Measurements from ENCODE around the gene UBXN7. TPM values are rescaled to one million over a fixed set of nuclear protein-coding genes. Genes with fewer than 3 reads are reported as not detected.
"Not testable (repeated sequence)": the region's sequence is repeated elsewhere in the genome, so short reads cannot be mapped to it uniquely, and the experiment has no call there.

UBXN7 gene
- polyA plus RNA-seq, 1 donor from 2014 or later: 19.6 TPM

DNA sequence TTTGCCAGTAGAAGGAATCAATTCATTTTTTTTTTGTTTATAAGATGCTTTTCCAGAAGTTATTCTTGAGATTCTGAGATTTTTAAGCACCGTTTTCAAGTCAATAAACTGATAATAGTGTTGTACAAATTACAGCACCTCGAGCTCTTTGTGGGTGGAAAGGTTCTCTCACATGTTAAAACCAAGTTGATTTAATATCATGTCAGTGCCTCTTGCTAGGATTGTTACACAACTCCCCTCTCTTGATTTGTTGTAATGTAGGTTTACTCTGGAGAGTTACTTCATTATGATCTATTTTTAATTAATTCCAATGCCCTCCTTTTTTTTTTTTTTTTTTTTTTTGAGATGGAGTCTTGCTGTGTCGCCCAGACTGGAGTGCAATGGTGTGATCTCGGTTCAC is 25.8 kb upstream of the UBXN7 start:
- H4K20me1 ChIP-seq (ENCODE audit: insufficient read depth): no peaks in the 10 kb centered on the region
- no peaks in the 10 kb centered on the region for H3F3A ChIP-seq (ENCODE audit: insufficient read depth, low read length, poor library complexity, severe bottlenecking)
- no peak overlapping the region for H3K4me2 ChIP-seq (ENCODE audit: low read length)
- H2AFZ ChIP-seq (ENCODE audit: low read depth, low read length): no peak overlapping the region
- no peak overlapping the region for H3K9ac ChIP-seq (ENCODE audit: low read length)
- H3K27me3 ChIP-seq (ENCODE audit: insufficient read depth, low read depth, low read length): no peaks in the 10 kb centered on the region
- no peaks in the 10 kb centered on the region for H3K9me3 ChIP-seq (ENCODE audit: low read length)
- no peak overlapping the region for H3K27ac ChIP-seq (ENCODE audit: low read length)
- H3K79me2 ChIP-seq (replicated peaks; ENCODE audit: insufficient read depth, low read length): no peaks in the 10 kb centered on the region
- no peak overlapping the region for H3K4me3 ChIP-seq (ENCODE audit: low read length)
- no peak for TF ChIP-seq EP300 (conservative IDR thresholded peaks at IDR 0.05; ENCODE audit: poor library complexity, severe bottlenecking)
- no peaks in the 10 kb centered on the region for H3K36me3 ChIP-seq (ENCODE audit: insufficient read depth, low read length)
- no peaks in the 10 kb centered on the region for H3K9me2 ChIP-seq (ENCODE audit: insufficient read depth, low read length)

DNA sequence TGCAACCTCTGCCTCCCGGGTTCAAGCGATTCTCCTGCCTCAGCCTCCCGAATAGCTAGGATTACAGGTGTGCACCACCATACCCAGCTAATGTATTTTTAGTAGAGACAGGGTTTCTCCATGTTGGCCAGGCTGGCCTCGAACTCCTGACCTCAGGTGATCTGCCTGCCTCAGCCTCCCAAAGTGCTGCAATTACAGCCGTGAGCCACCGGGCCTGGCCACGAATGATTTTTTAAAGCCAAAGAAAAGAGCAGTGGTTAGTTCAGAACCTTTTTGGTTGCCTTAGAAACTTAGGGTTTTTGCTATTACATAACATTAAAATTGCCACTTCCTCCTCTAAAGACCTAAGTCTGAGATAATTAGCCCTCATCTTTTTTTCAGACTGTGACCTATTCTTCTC is 25.2 kb upstream of the UBXN7 start:
- H3K9ac ChIP-seq (ENCODE audit: low read length); H3K36me3 ChIP-seq (ENCODE audit: insufficient read depth, low read length); H3K9me2 ChIP-seq (ENCODE audit: insufficient read depth, low read length); H2AFZ ChIP-seq (ENCODE audit: low read depth, low read length); H3K4me3 ChIP-seq (ENCODE audit: low read length); H3F3A ChIP-seq (ENCODE audit: insufficient read depth, low read length, poor library complexity, severe bottlenecking); H3K9me3 ChIP-seq (ENCODE audit: low read length); H3K27ac ChIP-seq (ENCODE audit: low read length); H4K20me1 ChIP-seq (ENCODE audit: insufficient read depth); H3K79me2 ChIP-seq (replicated peaks; ENCODE audit: insufficient read depth, low read length); H3K4me2 ChIP-seq (ENCODE audit: low read length); H3K27me3 ChIP-seq (ENCODE audit: insufficient read depth, low read depth, low read length): not testable (repeated sequence)

DNA sequence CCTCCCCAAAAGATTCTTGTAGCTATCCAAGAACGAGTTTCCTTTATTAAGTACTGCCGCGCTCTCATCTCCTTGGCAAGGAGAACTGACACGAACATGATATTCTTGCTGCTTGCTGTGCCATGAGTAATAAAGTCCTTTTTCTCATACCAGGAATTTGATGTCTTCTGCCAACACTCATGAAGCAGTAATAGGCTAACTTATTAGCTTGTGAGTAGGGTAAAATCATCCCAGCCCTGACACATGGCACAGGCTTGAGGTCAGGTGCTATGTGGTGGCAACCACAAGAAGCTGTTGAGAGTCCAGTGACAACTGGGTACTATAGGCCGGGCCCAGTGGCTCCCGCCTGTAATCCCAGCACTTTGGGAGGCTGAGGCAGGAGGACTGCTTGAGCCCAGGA is 22.7 kb upstream of the UBXN7 start:
- Histone ChIP-seq H3K27me3 (ENCODE audit: insufficient read depth, low read depth, low read length) (no peaks in the 10 kb centered on the region), H3K9me2 (ENCODE audit: insufficient read depth, low read length) (no peaks in the 10 kb centered on the region), H3K4me2 (ENCODE audit: low read length) (no peak overlapping the region), H2AFZ (ENCODE audit: low read depth, low read length) (no peak overlapping the region), H3K9ac (ENCODE audit: low read length) (no peak overlapping the region), H3K4me3 (ENCODE audit: low read length) (no peak overlapping the region), H3K9me3 (ENCODE audit: low read length) (no peaks in the 10 kb centered on the region), H3K36me3 (ENCODE audit: insufficient read depth, low read length) (no peaks in the 10 kb centered on the region), H3K27ac (ENCODE audit: low read length) (no peak overlapping the region), H3F3A (ENCODE audit: insufficient read depth, low read length, poor library complexity, severe bottlenecking) (no peaks in the 10 kb centered on the region), H3K79me2 (replicated peaks; ENCODE audit: insufficient read depth, low read length) (no peaks in the 10 kb centered on the region), H4K20me1 (ENCODE audit: insufficient read depth) (no peaks in the 10 kb centered on the region)
- TF ChIP-seq EZH2 (IDR thresholded peaks at IDR 0.05; ENCODE audit: borderline replicate concordance, insufficient read depth, low read length, poor library complexity, severe bottlenecking) (no peak), SMC3 (conservative IDR thresholded peaks at IDR 0.05; ENCODE audit: poor library complexity) (no peak), TAF1 (IDR thresholded peaks at IDR 0.05; ENCODE audit: low read depth) (no peak), POLR2AphosphoS5 (IDR thresholded peaks at IDR 0.05) (no peak), EP300 (conservative IDR thresholded peaks at IDR 0.05; ENCODE audit: poor library complexity, severe bottlenecking) (no peak), MXI1 (conservative IDR thresholded peaks at IDR 0.05; ENCODE audit: poor library complexity, severe bottlenecking) (no peak), RAD21 (conservative IDR thresholded peaks at IDR 0.05) (no peak)
- TF ChIP-seq, protein P1, sequence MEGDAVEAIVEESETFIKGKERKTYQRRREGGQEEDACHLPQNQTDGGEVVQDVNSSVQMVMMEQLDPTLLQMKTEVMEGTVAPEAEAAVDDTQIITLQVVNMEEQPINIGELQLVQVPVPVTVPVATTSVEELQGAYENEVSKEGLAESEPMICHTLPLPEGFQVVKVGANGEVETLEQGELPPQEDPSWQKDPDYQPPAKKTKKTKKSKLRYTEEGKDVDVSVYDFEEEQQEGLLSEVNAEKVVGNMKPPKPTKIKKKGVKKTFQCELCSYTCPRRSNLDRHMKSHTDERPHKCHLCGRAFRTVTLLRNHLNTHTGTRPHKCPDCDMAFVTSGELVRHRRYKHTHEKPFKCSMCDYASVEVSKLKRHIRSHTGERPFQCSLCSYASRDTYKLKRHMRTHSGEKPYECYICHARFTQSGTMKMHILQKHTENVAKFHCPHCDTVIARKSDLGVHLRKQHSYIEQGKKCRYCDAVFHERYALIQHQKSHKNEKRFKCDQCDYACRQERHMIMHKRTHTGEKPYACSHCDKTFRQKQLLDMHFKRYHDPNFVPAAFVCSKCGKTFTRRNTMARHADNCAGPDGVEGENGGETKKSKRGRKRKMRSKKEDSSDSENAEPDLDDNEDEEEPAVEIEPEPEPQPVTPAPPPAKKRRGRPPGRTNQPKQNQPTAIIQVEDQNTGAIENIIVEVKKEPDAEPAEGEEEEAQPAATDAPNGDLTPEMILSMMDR (IDR thresholded peaks at IDR 0.05; ENCODE audit: poor library complexity, severe bottlenecking): no peak
- TF ChIP-seq, protein P2, sequence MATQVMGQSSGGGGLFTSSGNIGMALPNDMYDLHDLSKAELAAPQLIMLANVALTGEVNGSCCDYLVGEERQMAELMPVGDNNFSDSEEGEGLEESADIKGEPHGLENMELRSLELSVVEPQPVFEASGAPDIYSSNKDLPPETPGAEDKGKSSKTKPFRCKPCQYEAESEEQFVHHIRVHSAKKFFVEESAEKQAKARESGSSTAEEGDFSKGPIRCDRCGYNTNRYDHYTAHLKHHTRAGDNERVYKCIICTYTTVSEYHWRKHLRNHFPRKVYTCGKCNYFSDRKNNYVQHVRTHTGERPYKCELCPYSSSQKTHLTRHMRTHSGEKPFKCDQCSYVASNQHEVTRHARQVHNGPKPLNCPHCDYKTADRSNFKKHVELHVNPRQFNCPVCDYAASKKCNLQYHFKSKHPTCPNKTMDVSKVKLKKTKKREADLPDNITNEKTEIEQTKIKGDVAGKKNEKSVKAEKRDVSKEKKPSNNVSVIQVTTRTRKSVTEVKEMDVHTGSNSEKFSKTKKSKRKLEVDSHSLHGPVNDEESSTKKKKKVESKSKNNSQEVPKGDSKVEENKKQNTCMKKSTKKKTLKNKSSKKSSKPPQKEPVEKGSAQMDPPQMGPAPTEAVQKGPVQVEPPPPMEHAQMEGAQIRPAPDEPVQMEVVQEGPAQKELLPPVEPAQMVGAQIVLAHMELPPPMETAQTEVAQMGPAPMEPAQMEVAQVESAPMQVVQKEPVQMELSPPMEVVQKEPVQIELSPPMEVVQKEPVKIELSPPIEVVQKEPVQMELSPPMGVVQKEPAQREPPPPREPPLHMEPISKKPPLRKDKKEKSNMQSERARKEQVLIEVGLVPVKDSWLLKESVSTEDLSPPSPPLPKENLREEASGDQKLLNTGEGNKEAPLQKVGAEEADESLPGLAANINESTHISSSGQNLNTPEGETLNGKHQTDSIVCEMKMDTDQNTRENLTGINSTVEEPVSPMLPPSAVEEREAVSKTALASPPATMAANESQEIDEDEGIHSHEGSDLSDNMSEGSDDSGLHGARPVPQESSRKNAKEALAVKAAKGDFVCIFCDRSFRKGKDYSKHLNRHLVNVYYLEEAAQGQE (IDR thresholded peaks at IDR 0.05; ENCODE audit: borderline replicate concordance): no peak

DNA sequence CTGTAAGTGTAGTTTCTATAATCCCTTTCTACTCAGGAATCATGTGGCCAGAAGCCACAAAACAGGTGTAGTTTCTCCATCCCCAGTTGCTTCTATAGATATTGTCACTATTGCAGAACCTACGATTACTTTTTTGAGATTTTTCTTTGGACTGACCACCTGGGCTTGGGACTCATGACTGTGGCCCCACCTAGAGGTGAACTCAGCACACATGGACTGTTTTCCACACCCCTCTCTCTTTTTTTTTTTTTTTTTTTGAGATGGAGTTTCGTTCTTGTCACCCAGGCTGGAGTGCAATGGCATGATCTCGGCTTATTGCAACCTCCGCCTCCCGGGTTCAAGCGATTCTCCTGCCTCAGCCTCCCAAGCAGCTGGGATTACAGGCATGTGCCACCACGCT is 13.2 kb upstream of the UBXN7 start:
- H4K20me1 ChIP-seq (ENCODE audit: insufficient read depth); H2AFZ ChIP-seq (ENCODE audit: low read depth, low read length); H3K27me3 ChIP-seq (ENCODE audit: insufficient read depth, low read depth, low read length); H3K4me3 ChIP-seq (ENCODE audit: low read length); H3K9me3 ChIP-seq (ENCODE audit: low read length); H3K79me2 ChIP-seq (replicated peaks; ENCODE audit: insufficient read depth, low read length); H3F3A ChIP-seq (ENCODE audit: insufficient read depth, low read length, poor library complexity, severe bottlenecking); H3K4me2 ChIP-seq (ENCODE audit: low read length); H3K27ac ChIP-seq (ENCODE audit: low read length); H3K36me3 ChIP-seq (ENCODE audit: insufficient read depth, low read length); H3K9ac ChIP-seq (ENCODE audit: low read length); H3K9me2 ChIP-seq (ENCODE audit: insufficient read depth, low read length): not testable (repeated sequence)
